HG02884 (cell line): Measurements from ENCODE around the gene MEF2D.

ENCODE experiments used
- ATAC-seq: cut with Tn5 transposase; IDR thresholded peaks from one replicate; pipeline ENCODE4 v1.9.1; 2021; ENCODE audit warnings: mild to moderate bottlenecking, moderate library complexity; ENCODE audit not compliant: unreplicated experiment

MEF2D gene

GRCh38 chr1:156525071-156525501 is 24.5 kb upstream of the MEF2D start:
- no peak for ATAC-seq

GRCh38 chr1:156524481-156524869 is 23.9 kb upstream of the MEF2D start:
- no peak for ATAC-seq

- ATAC-seq = no peak
These were observed 23.4 kb upstream of the MEF2D start for GRCh38 chr1:156523801-156524480.

- ATAC-seq = no peak
These were observed 21.9 kb upstream of the MEF2D start for GRCh38 chr1:156522443-156522970.

GRCh38 chr1:156517748-156518147 is 17.2 kb upstream of the MEF2D start:
- no peak for ATAC-seq

GRCh38 chr1:156516821-156517220 is 16.2 kb upstream of the MEF2D start:
- no peak for ATAC-seq

- no peak for ATAC-seq
These were observed 15.4 kb upstream of the MEF2D start for GRCh38 chr1:156515956-156516355.

- no peak for ATAC-seq
These were observed 12.6 kb upstream of the MEF2D start for GRCh38 chr1:156513185-156513584.

GRCh38 chr1:156511644-156512043 is 11.1 kb upstream of the MEF2D start:
- ATAC-seq = no peak

- ATAC-seq = no peak
These were observed 10.1 kb upstream of the MEF2D start for GRCh38 chr1:156510709-156511108.

GRCh38 chr1:156509424-156510034 is 9.0 kb upstream of the MEF2D start:
- ATAC-seq = no peak

GRCh38 chr1:156508955-156509234 is 8.3 kb upstream of the MEF2D start:
- no peak for ATAC-seq

GRCh38 chr1:156508205-156508954 is 7.8 kb upstream of the MEF2D start:
- no peak for ATAC-seq

- ATAC-seq = no peak
These were observed 5.9 kb upstream of the MEF2D start for GRCh38 chr1:156506450-156506849.

- ATAC-seq = no peak
These were observed 5.2 kb upstream of the MEF2D start for GRCh38 chr1:156505679-156506298.

GRCh38 chr1:156504821-156505678 is 4.5 kb upstream of the MEF2D start:
- ATAC-seq = peak; percentile 33

GRCh38 chr1:156504438-156504813 is 3.9 kb upstream of the MEF2D start:
- ATAC-seq = no peak

GRCh38 chr1:156503698-156504437 is 3.3 kb upstream of the MEF2D start:
- ATAC-seq = no peak

- no peak for ATAC-seq
These were observed 2.5 kb upstream of the MEF2D start for GRCh38 chr1:156502894-156503697.
